ENCODE measurements around the gene IRF6.
"Not testable (repeated sequence)": the region's sequence is repeated elsewhere in the genome, so short reads cannot be mapped to it uniquely, and the experiment has no call there.

IRF6 gene

GRCh38 chr1:209810783-209811182 is 4.8 kb upstream of the IRF6 start:
- Mint-ChIP-seq H3K4me3 (no peak overlapping the region), H3K36me3 (no peaks in the 10 kb centered on the region), H3K27ac (no peak overlapping the region), H3K27me3 (no peaks in the 10 kb centered on the region), H3K4me1 (ENCODE audit: low read depth) (peaks cover 13% of the 10 kb centered on the region), H3K9me3 (ENCODE audit: low read depth) (no peaks in the 10 kb centered on the region)

- Mint-ChIP-seq H3K27me3 (no peaks in the 10 kb centered on the region), H3K27ac (peak overlapping the region; percentile 18), H3K4me1 (ENCODE audit: low read depth) (peaks cover 10% of the 10 kb centered on the region), H3K36me3 (no peaks in the 10 kb centered on the region), H3K4me3 (no peak overlapping the region), H3K9me3 (ENCODE audit: low read depth) (no peaks in the 10 kb centered on the region)
These were observed 3.7 kb upstream of the IRF6 start for GRCh38 chr1:209809611-209810010.

GRCh38 chr1:209808059-209808581 is 2.2 kb upstream of the IRF6 start:
- Mint-ChIP-seq H3K27ac (no peak overlapping the region), H3K9me3 (ENCODE audit: low read depth) (no peaks in the 10 kb centered on the region), H3K36me3 (no peaks in the 10 kb centered on the region), H3K4me3 (no peak overlapping the region), H3K27me3 (no peaks in the 10 kb centered on the region), H3K4me1 (ENCODE audit: low read depth) (peaks cover 10% of the 10 kb centered on the region)

GRCh38 chr1:209807509-209807908 is 1.6 kb upstream of the IRF6 start:
- no peaks in the 10 kb centered on the region for H3K36me3 Mint-ChIP-seq
- H3K4me3 Mint-ChIP-seq = no peak overlapping the region
- no peak overlapping the region for H3K27ac Mint-ChIP-seq
- no peaks in the 10 kb centered on the region for H3K9me3 Mint-ChIP-seq (ENCODE audit: low read depth)
- peaks cover 10% of the 10 kb centered on the region for H3K4me1 Mint-ChIP-seq (ENCODE audit: low read depth)
- H3K27me3 Mint-ChIP-seq = no peaks in the 10 kb centered on the region

GRCh38 chr1:209805341-209805781 is 581 bp downstream of the IRF6 start:
- Mint-ChIP-seq H3K4me1 (ENCODE audit: low read depth) (peaks cover 10% of the 10 kb centered on the region), H3K27ac (no peak overlapping the region), H3K27me3 (peaks cover 4% of the 10 kb centered on the region), H3K4me3 (peak overlapping the region; percentile 85), H3K9me3 (ENCODE audit: low read depth) (no peaks in the 10 kb centered on the region), H3K36me3 (no peaks in the 10 kb centered on the region)

GRCh38 chr1:209803568-209803967 is 2.4 kb downstream of the IRF6 start:
- Mint-ChIP-seq H3K36me3 (no peaks in the 10 kb centered on the region), H3K4me1 (ENCODE audit: low read depth) (peaks cover 10% of the 10 kb centered on the region), H3K27ac (no peak overlapping the region), H3K27me3 (peaks cover 4% of the 10 kb centered on the region), H3K9me3 (ENCODE audit: low read depth) (no peaks in the 10 kb centered on the region), H3K4me3 (no peak overlapping the region)

GRCh38 chr1:209802780-209803152 is 3.2 kb downstream of the IRF6 start:
- no peak overlapping the region for H3K27ac Mint-ChIP-seq
- H3K4me1 Mint-ChIP-seq (ENCODE audit: low read depth) = peaks cover 10% of the 10 kb centered on the region
- H3K27me3 Mint-ChIP-seq = peaks cover 4% of the 10 kb centered on the region
- no peaks in the 10 kb centered on the region for H3K36me3 Mint-ChIP-seq
- no peaks in the 10 kb centered on the region for H3K9me3 Mint-ChIP-seq (ENCODE audit: low read depth)
- no peak overlapping the region for H3K4me3 Mint-ChIP-seq

GRCh38 chr1:209802117-209802779 is 3.7 kb downstream of the IRF6 start:
- Mint-ChIP-seq H3K27me3 (peaks cover 4% of the 10 kb centered on the region), H3K27ac (no peak overlapping the region), H3K4me3 (no peak overlapping the region), H3K4me1 (ENCODE audit: low read depth) (peaks cover 10% of the 10 kb centered on the region), H3K36me3 (no peaks in the 10 kb centered on the region), H3K9me3 (ENCODE audit: low read depth) (no peaks in the 10 kb centered on the region)

- H3K4me1 Mint-ChIP-seq (ENCODE audit: low read depth) = peaks cover 8% of the 10 kb centered on the region
These were observed 4.7 kb downstream of the IRF6 start for GRCh38 chr1:209800984-209801834.

GRCh38 chr1:209797978-209798639 is 7.8 kb downstream of the IRF6 start:
- H3K27ac Mint-ChIP-seq = no peak overlapping the region
- H3K4me1 Mint-ChIP-seq (ENCODE audit: low read depth) = no peaks in the 10 kb centered on the region
- H3K4me3 Mint-ChIP-seq = no peak overlapping the region
- H3K9me3 Mint-ChIP-seq (ENCODE audit: low read depth) = no peaks in the 10 kb centered on the region
- peaks cover 10% of the 10 kb centered on the region for H3K27me3 Mint-ChIP-seq
- peaks cover 8% of the 10 kb centered on the region for H3K36me3 Mint-ChIP-seq

More at GRCh38 chr1:209800984-209801834, 4.7 kb downstream of the IRF6 start:
- Mint-ChIP-seq H3K9me3 (ENCODE audit: low read depth) (no peaks in the 10 kb centered on the region), H3K36me3 (no peaks in the 10 kb centered on the region), H3K27ac (no peak overlapping the region), H3K27me3 (peaks cover 4% of the 10 kb centered on the region), H3K4me3 (no peak overlapping the region)

- H3K27me3 Mint-ChIP-seq; H3K9me3 Mint-ChIP-seq (ENCODE audit: low read depth); H3K4me3 Mint-ChIP-seq; H3K27ac Mint-ChIP-seq; H3K4me1 Mint-ChIP-seq (ENCODE audit: low read depth): not testable (repeated sequence)
- H3K36me3 Mint-ChIP-seq = peaks cover 14% of the 10 kb centered on the region
These were observed 12.2 kb downstream of the IRF6 start for GRCh38 chr1:209793711-209794110.

- Mint-ChIP-seq H3K27ac (no peak overlapping the region), H3K36me3 (peaks cover 14% of the 10 kb centered on the region), H3K27me3 (peaks cover 7% of the 10 kb centered on the region), H3K4me1 (ENCODE audit: low read depth) (no peaks in the 10 kb centered on the region), H3K9me3 (ENCODE audit: low read depth) (no peaks in the 10 kb centered on the region), H3K4me3 (no peak overlapping the region)
These were observed 14.0 kb downstream of the IRF6 start for GRCh38 chr1:209791920-209792319.

GRCh38 chr1:209790286-209791193 is 15.4 kb downstream of the IRF6 start:
- Mint-ChIP-seq H3K9me3 (ENCODE audit: low read depth) (no peaks in the 10 kb centered on the region), H3K36me3 (peaks cover 14% of the 10 kb centered on the region), H3K4me3 (no peak overlapping the region), H3K4me1 (ENCODE audit: low read depth) (peaks cover under 1% of the 10 kb centered on the region), H3K27ac (no peak overlapping the region), H3K27me3 (peaks cover 7% of the 10 kb centered on the region)

- H3K9me3 Mint-ChIP-seq (ENCODE audit: low read depth) = no peaks in the 10 kb centered on the region
- H3K4me3 Mint-ChIP-seq = no peak overlapping the region
- H3K27ac Mint-ChIP-seq = no peak overlapping the region
- peaks cover 7% of the 10 kb centered on the region for H3K27me3 Mint-ChIP-seq
- peaks cover 12% of the 10 kb centered on the region for H3K36me3 Mint-ChIP-seq
- H3K4me1 Mint-ChIP-seq (ENCODE audit: low read depth) = peaks cover 12% of the 10 kb centered on the region
These were observed 16.7 kb downstream of the IRF6 start for GRCh38 chr1:209789245-209789644.
